ENCODE results near the gene THY1.
"Not testable (repeated sequence)": the region's sequence is repeated elsewhere in the genome, so short reads cannot be mapped to it uniquely, and the experiment has no call there.

THY1 gene

DNA sequence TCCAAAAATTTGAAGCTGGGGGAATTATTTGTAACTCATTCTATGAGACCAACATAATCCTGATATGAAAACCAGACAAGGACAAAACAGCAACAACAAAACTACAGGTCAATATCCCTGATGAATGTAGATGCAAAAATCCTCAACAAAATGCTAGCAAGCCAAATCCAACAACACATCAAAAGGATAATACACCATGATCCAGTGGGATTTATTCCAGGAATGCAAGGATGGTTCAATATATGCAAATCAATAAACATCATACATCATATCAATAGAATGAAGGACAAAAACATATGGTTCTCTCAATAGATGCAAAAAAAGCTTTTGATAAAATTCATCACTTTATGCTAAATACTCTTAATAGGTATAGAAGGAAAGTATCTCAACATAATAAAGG lies 22.1 kb downstream of the THY1 start:
- TF ChIP-seq GATA1 (IDR thresholded peaks at IDR 0.05; ENCODE audit: low read depth, low read length) (no peak), POLR2A (IDR thresholded peaks at IDR 0.05; ENCODE audit: low read length) (no peak)
- no peak for DNase-seq

DNA sequence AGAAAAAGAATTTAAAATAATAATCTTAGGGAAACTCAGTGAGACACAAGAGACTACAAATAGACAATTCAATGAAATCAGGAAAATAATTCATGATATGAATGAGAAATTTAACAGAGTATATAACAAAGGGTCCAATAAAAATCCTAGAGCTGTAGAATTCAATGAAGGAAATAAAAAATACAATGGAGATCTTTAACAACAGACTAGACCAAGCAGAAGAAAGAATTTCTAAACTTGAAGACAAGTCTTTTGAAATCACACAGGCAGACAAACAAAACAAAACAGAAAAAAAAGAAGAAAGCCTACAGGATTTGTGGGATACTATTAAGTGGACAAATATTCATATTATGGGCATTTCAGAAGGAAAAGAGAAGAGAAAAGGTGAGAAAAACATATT lies 25.2 kb downstream of the THY1 start:
- no peak for TF ChIP-seq POLR2A (IDR thresholded peaks at IDR 0.05; ENCODE audit: low read length)
- TF ChIP-seq GATA1 (IDR thresholded peaks at IDR 0.05; ENCODE audit: low read depth, low read length): no peak

DNA sequence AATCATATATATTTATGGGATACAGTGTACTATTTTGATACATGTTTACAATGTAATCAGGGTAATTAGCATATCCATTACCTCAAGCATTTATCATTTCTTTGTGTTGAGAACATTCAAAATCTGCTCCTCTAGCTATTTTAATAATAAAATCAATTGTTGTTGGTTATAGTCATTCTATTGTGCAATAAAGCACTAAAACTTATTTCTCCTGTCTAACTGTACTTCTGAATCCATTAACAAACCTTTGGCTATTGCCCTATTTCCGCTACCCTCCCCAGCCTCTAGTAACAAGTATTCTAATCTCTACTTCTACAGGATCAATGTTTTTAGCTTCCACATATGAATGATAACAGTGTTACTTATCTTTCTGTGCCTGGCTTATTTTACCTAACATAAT lies 26.1 kb downstream of the THY1 start:
- TF ChIP-seq POLR2A (IDR thresholded peaks at IDR 0.05; ENCODE audit: low read length): no peak
- TF ChIP-seq GATA1 (IDR thresholded peaks at IDR 0.05; ENCODE audit: low read depth, low read length): no peak
- no peak for DNase-seq

More for the DNA sequence above, 25.2 kb downstream of the THY1 start:
- DNase-seq: no peak

DNA sequence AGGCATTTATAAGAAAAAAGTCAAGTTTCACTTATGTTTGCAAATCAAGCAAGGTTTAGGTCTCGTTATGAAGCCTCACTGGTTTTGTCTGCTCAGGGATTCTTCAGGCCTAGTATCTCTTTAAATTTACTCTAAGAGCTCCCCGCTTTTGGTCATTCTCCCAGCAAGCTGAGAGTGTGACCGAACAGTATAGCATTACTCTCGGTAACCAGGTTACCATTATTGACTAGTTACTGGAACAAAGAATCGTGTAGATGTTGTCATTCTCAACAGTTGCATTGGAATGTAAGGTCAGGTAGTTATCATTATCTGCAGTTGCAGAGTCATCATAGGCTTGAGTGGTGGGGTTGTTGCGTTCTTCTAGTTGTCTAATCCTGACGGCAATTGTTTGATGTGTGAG lies 31.7 kb downstream of the THY1 start:
- TF ChIP-seq GATA1 (IDR thresholded peaks at IDR 0.05; ENCODE audit: low read depth, low read length) (no peak), POLR2A (IDR thresholded peaks at IDR 0.05; ENCODE audit: low read length) (no peak)
- DNase-seq: no peak

DNA sequence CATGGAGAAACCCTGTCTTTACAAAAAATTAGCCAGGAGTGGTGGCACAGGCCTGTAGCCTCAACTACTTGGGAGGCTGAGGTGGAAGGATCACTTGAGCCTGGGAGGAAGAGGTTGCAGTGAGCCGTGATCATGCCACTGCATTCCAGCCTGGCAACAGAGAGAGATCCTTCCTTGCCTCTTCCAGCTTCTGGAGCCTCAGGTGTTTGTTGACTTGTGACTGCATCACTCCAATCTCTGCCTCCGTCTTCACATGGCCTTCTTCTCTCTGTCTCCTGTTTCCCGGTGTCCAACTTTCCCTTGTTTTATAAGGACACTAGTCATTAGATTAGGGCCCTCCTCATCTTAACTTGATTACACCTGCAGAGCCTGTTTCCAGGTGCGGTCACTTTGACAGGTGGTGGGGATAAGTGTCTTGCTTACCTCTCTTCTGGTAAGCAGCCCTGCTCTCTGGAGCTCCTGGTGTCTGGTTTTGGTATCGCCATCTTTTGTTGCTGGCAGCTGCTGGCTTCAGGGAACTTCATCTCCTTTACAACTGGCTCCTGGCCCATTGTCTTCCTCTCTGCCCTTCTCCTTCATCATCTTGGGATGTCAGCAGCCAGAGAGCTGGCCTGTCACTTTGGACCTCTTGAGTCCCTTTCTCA lies 33.2 kb downstream of the THY1 start:
- peak in 1 of 2 experiments; percentile 23 for DNase-seq
- TF ChIP-seq POLR2A (IDR thresholded peaks at IDR 0.05; ENCODE audit: low read length) (no peak), GATA1 (IDR thresholded peaks at IDR 0.05; ENCODE audit: low read depth, low read length) (no peak)

DNA sequence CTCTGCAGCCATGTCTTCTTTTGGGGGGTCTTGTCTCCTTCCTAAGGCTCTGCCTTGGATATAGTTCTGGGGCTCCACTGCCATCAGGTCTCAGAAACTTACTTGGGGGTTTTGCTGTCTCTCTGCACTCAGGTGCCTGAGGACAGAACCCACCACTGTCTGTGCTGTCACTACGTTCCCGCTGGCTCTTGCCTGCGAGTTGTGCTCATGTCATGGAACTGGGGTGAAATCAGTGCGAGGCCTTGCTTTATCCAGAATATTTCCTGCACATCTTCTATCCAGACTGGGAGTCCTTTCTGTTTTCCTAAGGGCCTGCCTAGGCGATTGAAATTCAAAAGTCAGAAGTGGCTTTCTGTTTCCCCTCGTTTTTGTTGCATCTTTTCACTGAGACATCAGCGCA lies 34.9 kb downstream of the THY1 start:
- no peak for DNase-seq
- TF ChIP-seq POLR2A (IDR thresholded peaks at IDR 0.05; ENCODE audit: low read length) (no peak), GATA1 (IDR thresholded peaks at IDR 0.05; ENCODE audit: low read depth, low read length) (no peak)

DNA sequence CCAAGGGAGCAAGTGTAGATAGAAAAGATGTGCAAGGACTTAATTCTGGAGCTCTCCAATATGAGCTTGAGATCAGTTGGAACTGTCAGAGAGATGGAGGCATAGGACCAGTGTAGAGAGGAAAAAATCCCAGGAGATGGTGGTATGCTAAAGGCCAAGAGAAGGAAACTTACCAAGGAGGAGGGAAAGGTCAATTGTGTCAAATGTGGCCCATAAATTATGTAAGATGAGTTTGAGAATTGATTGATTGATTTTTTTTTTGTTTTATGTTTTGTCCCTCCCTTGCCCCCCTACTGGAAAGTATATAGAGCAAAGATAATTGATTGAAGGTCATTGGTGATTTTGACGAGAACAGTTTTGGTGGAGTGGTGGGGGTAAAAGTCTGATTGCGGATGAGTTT lies 38.6 kb downstream of the THY1 start:
- TF ChIP-seq GATA1 (IDR thresholded peaks at IDR 0.05; ENCODE audit: low read depth, low read length): no peak
- TF ChIP-seq POLR2A (IDR thresholded peaks at IDR 0.05; ENCODE audit: low read length): no peak
- no peak for DNase-seq

DNA sequence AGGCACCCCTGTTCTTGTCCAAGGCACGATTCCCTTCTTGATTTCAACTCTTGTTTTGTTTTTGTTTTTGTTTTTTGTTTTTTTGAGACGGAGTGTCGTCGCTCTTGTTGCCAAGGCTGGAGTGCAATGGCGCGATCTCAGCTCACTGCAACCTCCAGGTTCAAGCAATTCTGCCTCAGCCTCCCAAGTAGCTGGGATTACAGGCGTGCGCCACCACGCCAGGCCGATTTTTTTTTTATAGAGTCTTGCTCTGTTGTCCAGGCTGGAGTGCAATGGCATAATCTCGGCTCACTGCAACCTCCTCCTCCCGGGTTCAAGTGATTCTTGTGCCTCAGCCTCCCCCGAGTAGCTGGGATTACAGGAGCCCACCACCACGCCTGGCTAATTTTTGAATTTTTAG lies 40.5 kb downstream of the THY1 start:
- DNase-seq: not testable (repeated sequence)

DNA sequence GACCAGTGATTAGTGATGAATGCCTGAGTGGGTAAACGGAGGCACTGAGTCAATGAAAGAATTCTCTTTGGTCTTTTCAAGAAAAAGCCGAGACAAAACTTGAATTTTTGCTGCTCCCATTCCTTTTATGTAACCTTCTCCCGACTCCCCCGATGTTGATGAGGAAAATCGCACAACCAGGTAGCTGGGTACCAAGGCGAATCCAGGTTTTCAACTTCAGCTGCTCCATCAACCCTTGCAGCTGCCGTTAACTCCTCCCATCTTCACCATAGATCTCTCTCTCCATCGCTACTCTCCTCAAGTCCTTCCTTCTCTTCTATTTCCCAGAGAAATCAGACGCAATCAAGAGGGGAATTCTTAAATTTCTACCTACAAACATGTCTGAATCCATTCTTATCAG lies 40.9 kb downstream of the THY1 start:
- no peak for TF ChIP-seq POLR2A (IDR thresholded peaks at IDR 0.05; ENCODE audit: low read length)
- TF ChIP-seq GATA1 (IDR thresholded peaks at IDR 0.05; ENCODE audit: low read depth, low read length): no peak

DNA sequence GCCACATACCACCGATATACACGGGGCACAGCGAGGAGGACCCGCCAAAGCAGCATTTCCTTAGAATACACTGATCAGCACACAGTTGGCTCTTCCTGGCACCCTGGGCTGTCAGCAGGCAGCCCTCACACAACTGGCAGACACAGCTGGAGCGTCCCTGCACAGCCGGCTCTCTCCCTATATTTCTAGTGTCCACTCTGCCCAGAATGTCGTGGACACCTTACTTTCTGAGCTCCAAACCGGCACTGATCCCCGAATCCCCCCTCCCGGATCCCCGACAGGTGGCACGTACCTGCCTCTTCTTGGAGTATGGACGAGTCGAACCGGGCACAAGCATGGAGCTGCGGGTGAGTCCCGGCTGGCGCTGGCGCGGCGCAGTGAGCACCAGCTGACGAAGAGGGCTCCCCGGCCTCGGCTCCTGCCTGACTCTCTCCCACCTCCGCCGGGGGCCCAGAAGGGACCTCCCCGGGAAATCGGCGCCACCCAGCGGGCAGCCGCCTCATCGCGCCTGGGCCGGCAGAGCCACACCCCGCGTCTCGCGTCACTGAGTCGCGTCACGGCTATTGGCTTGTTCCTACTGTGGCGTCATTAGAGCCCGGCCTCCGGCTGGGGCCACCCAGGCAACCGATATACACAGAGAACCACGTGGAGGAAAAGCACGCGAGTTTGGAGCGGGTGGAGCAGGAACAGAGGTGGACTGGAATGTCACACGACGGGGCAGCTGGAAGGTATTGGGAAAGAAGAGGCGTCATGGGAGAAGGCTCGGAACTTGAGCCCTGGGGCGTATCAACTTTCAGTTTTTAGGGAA lies 41.6 kb downstream of the THY1 start, which contains the start of gene USP2:
Gene USP2, minus strand, starts transcription at position 510 of the 808 bp plus-strand sequence. CDS start 8,210 bp downstream, outside the sequence.
- TF ChIP-seq GATA1 (IDR thresholded peaks at IDR 0.05; ENCODE audit: low read depth, low read length) (no peak), POLR2A (IDR thresholded peaks at IDR 0.05; ENCODE audit: low read length) (no peak)
- peak; percentile 93 to 96 for DNase-seq

More for the DNA sequence above, 40.9 kb downstream of the THY1 start:
- no peak for DNase-seq

DNA sequence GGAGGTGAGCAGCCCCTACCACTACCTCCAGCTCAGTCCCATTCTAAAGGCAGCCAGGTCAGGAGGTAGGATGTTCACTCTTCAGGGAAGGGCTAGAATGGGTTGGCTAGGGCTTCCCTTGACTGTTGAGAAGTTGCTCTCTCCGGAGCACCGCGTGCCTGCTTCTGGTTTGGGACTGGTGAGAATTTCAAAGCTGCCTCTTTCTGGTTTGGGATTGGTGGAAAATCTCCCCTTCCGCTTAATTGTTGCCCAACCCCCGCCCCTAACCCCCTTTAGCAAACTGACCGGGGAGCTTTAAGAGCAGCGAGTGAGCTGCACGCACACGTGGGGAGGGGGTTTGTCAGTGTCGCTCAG lies 42.2 kb downstream of the THY1 start:
- no peak for TF ChIP-seq POLR2A (IDR thresholded peaks at IDR 0.05; ENCODE audit: low read length)
- no peak for TF ChIP-seq GATA1 (IDR thresholded peaks at IDR 0.05; ENCODE audit: low read depth, low read length)
- DNase-seq: no peak

DNA sequence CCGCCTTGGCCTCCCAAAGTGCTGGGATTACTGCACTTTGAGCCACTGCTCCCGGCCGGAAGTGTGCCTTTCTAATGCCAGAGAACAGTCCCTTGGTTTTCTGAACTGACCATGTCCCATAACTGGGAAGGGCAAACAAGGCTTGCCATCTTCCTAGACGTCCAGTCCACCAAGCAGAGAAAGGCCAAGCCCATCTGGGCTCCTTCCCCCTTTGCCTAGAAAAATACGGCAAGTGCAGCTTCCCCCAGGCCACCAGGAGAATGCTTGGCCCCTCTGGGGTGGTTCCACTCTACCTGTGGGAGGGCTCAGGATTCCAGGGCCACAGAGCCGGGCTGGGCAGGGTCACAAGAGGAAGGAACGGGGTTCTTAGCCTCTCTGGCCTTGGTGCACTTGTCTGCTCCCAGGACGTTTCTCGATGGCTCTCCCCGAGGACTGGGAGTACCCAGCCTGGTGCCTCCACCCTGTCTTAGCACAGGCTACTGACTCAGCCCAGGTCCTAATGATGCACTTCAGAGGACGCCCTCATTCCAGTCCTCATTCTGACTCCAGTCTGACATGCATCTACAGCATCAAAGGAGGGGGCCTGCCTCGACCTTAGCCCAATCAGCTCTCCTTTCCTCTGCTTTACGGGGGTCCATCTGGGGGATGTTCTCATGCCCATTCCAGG lies 42.7 kb downstream of the THY1 start:
- TF ChIP-seq POLR2A (IDR thresholded peaks at IDR 0.05; ENCODE audit: low read length) (no peak), GATA1 (IDR thresholded peaks at IDR 0.05; ENCODE audit: low read depth, low read length) (no peak)
- DNase-seq: no peak

DNA sequence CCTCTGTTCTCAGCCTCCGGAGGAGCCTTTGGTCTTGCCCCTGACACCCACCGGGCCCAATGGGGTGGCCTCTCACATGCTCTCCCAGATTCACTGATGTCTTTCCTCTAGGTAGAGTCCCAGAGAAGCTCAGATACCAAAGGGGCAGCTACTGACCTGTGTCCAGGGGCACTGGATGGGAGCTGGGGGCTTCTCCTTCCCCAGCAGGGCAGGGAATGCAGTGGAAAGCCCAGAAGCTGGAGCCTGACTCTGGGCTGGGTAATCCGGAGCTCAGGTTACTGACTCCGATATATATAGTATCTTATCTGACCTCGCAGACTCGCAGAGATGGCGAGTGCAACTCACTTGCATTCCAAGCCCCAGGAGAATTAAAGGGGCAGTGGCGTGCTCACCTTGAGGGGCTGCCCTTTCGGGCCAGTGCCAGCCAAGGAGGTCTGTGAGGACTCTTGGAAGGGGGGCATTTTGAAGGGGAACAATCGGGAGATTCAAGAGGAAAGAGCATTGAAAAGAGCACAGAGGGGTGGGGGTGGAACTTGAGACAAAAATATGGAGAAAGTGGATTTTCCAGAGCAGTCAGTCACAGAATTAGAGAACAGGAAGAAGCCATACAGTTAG lies 44.0 kb downstream of the THY1 start:
- no peak for TF ChIP-seq POLR2A (IDR thresholded peaks at IDR 0.05; ENCODE audit: low read length)
- TF ChIP-seq GATA1 (IDR thresholded peaks at IDR 0.05; ENCODE audit: low read depth, low read length): no peak
- no peak for DNase-seq

All from erythroblast (primary cell).